Uterus (tissue), 4 donors: ENCODE results near the gene ACTN1. TPM values are rescaled to one million over a fixed set of nuclear protein-coding genes. Genes with fewer than 3 reads are reported as not detected.

ENCODE experiments used
- DNase-seq, 2 donors: peaks; one replicate each; pipeline ENCODE4 v3.0.0-alpha.2; 2019 to 2020
- H3K27ac ChIP-seq, 2 donors: fragments of 200-600 bp; sonication (generic); 1 replicate in 1 of 2; 2 replicates in 1 of 2; pipeline ENCODE4 v1.5.1; 2016 to 2018
- H3K27me3 ChIP-seq, 2 donors: fragments of 200-600 bp; sonication (generic); one replicate each; pipeline ENCODE4 v1.5.1; 2018 to 2019; ENCODE audit warnings: control low read depth in 1 of 2
- H3K36me3 ChIP-seq, 2 donors: fragments of 200-600 bp; sonication (generic); one replicate each; pipeline ENCODE4 v1.5.1; 2019; ENCODE audit warnings: control low read depth in 1 of 2
- H3K4me1 ChIP-seq, 2 donors: fragments of 200-600 bp; sonication (generic); one replicate each; pipeline ENCODE4 v1.5.1; 2018 to 2019; ENCODE audit warnings: control low read depth in 1 of 2
- H3K4me3 ChIP-seq, 2 donors: fragments of 200-600 bp; sonication (generic); 1 replicate in 1 of 2; 2 replicates in 1 of 2; pipeline ENCODE4 v1.5.1; 2018 to 2019; ENCODE audit warnings: mild to moderate bottlenecking in 1 of 2
- H3K9me3 ChIP-seq, 2 donors: fragments of 200-600 bp; sonication (generic); one replicate each; pipeline ENCODE4 v1.5.1; 2019; ENCODE audit warnings: control low read depth in 1 of 2
- CTCF ChIP-seq, 4 experiments: fragments of 200-600 bp in 2 of 4; fragments of 450-650 bp in 2 of 4; sonication (generic) in 2 of 4; IDR thresholded peaks; one replicate each; pipeline ENCODE4 v1.5.1; 2016 to 2019; ENCODE audit warnings: antibody characterized with exemption in 4 of 4, mild to moderate bottlenecking in 2 of 4, moderate library complexity in 1 of 4
- POLR2A ChIP-seq, 2 donors: fragments of 450-650 bp; IDR thresholded peaks; one replicate each; pipeline ENCODE4 v1.6.1; 2016; ENCODE audit warnings: antibody characterized with exemption in 2 of 2, mild to moderate bottlenecking in 1 of 2, moderate library complexity in 1 of 2
- intact Hi-C: fragments of 100-400 bp; cut with DNase I; formaldehyde crosslinking; loops from one replicate; pipeline ENCODE4 v1.15.1; 2023; ENCODE audit warnings: low total_unique reads
- total RNA-seq, 4 donors: library from RNA; depleted of rRNA in 3 of 4; stranded (reverse); fragments of >200 nt in 3 of 4; gene quantifications; one replicate each; pipeline versions ENCODE4 v1.1.0 to v1.2.4, GENCODE V29; 2014 to 2023
- donor health status: DM: yes; HTN: yes; CAD: no.

Gene ACTN1
- total RNA-seq, 4 donors from 2014 or later, result 147 to 538 (median 343) TPM

GRCh38 chr14:68952531-68953195 is 26.4 kb downstream of the ACTN1 start:
- no peaks in the 10 kb centered on the region for H3K27me3 ChIP-seq
- H3K4me1 ChIP-seq, result peaks cover 13 to 70% of the 10 kb centered on the region in 2 donors
- peak overlapping the region; percentile 93 to 95 for H3K27ac ChIP-seq
- intact Hi-C loops, result no loop called here
- peak; percentile 68 to 80 for DNase-seq
- H3K36me3 ChIP-seq, result no peaks in the 10 kb centered on the region
- H3K9me3 ChIP-seq, result no peaks in the 10 kb centered on the region
- TF ChIP-seq CTCF (IDR thresholded peaks at IDR 0.05) (no peak), POLR2A (IDR thresholded peaks at IDR 0.05) (peak in 1 of 2 donors; percentile 17)
- peak overlapping the region; percentile 12 to 27 for H3K4me3 ChIP-seq

GRCh38 chr14:68951800-68952530 is 27.1 kb downstream of the ACTN1 start:
- no peak for DNase-seq
- no peak for TF ChIP-seq POLR2A (IDR thresholded peaks at IDR 0.05)
- no peak for TF ChIP-seq CTCF (IDR thresholded peaks at IDR 0.05)
- no peaks in the 10 kb centered on the region for H3K9me3 ChIP-seq
- H3K36me3 ChIP-seq, result no peaks in the 10 kb centered on the region
- no peaks in the 10 kb centered on the region for H3K27me3 ChIP-seq
- peak overlapping the region; percentile 13 to 27 for H3K4me3 ChIP-seq
- peaks cover 18 to 67% of the 10 kb centered on the region in 2 donors for H3K4me1 ChIP-seq
- peak overlapping the region; percentile 93 to 95 for H3K27ac ChIP-seq
- intact Hi-C loops, result no loop called here

- H3K36me3 ChIP-seq, result no peaks in the 10 kb centered on the region
- intact Hi-C loops, result no loop called here
- peak overlapping the region; percentile 93 to 95 for H3K27ac ChIP-seq
- H3K9me3 ChIP-seq, result no peaks in the 10 kb centered on the region
- H3K27me3 ChIP-seq, result no peaks in the 10 kb centered on the region
- TF ChIP-seq POLR2A (IDR thresholded peaks at IDR 0.05) (peak in 1 of 2 donors; percentile 28), CTCF (IDR thresholded peaks at IDR 0.05) (no peak)
- H3K4me1 ChIP-seq, result peaks cover 20 to 68% of the 10 kb centered on the region in 2 donors
- peak; percentile 93 to 99 for DNase-seq
- no peak overlapping the region for H3K4me3 ChIP-seq
Observed at GRCh38 chr14:68951035-68951797, 27.9 kb downstream of the ACTN1 start.

GRCh38 chr14:68950111-68950510 is 29.0 kb downstream of the ACTN1 start:
- intact Hi-C loops, result no loop called here

More at GRCh38 chr14:68950111-68950510, 29.0 kb downstream of the ACTN1 start:
- H3K4me1 ChIP-seq, result peaks cover 20 to 67% of the 10 kb centered on the region in 2 donors
- H3K9me3 ChIP-seq, result no peaks in the 10 kb centered on the region
- no peaks in the 10 kb centered on the region for H3K27me3 ChIP-seq
- H3K36me3 ChIP-seq, result no peaks in the 10 kb centered on the region
- DNase-seq, result no peak
- TF ChIP-seq CTCF (IDR thresholded peaks at IDR 0.05) (no peak), POLR2A (IDR thresholded peaks at IDR 0.05) (no peak)
- no peak overlapping the region for H3K4me3 ChIP-seq
- H3K27ac ChIP-seq, result peak overlapping the region; percentile 93 to 95
